ENCODE results near the gene KRTAP10-2.

GRCh38 chr21:44585892-44586291, 34.6 kb upstream of the KRTAP10-2 start:
- TF ChIP-seq, protein P1, sequence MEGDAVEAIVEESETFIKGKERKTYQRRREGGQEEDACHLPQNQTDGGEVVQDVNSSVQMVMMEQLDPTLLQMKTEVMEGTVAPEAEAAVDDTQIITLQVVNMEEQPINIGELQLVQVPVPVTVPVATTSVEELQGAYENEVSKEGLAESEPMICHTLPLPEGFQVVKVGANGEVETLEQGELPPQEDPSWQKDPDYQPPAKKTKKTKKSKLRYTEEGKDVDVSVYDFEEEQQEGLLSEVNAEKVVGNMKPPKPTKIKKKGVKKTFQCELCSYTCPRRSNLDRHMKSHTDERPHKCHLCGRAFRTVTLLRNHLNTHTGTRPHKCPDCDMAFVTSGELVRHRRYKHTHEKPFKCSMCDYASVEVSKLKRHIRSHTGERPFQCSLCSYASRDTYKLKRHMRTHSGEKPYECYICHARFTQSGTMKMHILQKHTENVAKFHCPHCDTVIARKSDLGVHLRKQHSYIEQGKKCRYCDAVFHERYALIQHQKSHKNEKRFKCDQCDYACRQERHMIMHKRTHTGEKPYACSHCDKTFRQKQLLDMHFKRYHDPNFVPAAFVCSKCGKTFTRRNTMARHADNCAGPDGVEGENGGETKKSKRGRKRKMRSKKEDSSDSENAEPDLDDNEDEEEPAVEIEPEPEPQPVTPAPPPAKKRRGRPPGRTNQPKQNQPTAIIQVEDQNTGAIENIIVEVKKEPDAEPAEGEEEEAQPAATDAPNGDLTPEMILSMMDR (IDR thresholded peaks at IDR 0.05; ENCODE audit: borderline replicate concordance, extremely low read depth, low read length, poor library complexity, severe bottlenecking): no peak
- no peak for TF ChIP-seq EZH2 (IDR thresholded peaks at IDR 0.05; ENCODE audit: borderline replicate concordance, low read depth, low read length, severe bottlenecking)
